Articular chondrocyte of knee joint (primary cell): Measurements from ENCODE around the gene ZNF85. TPM values are rescaled to one million over a fixed set of nuclear protein-coding genes. Genes with fewer than 3 reads are reported as not detected.

Source experiments
- total RNA-seq: library from RNA; depleted of rRNA; stranded (reverse); fragments of >200 nt; gene quantifications from 2 replicates; pipeline ENCODE4 v1.2.3, GENCODE V29; 2012

ZNF85 gene
- total RNA-seq, result 7.7 and 9.4 TPM in 2 replicates

GRCh38 chr19:20923077-20923871 lies at the start of gene ZNF85:
Gene ZNF85, plus strand, starts transcription at chr19:20923251. Its CDS starts 150 bp downstream, at chr19:20923401.

Other genes starting within 250 kb of the ZNF85 start
- gene ZNF66, start 146.9 kb upstream of the ZNF85 start, total RNA-seq, result 4.2 and 4.6 TPM in 2 replicates
- 9.4 and 16.0 TPM in 2 replicates for gene ZNF430, start 97.4 kb downstream of the ZNF85 start, total RNA-seq
- 3.8 and 9.1 TPM in 2 replicates for gene ZNF714, start 159.0 kb downstream of the ZNF85 start, total RNA-seq
- 6.0 and 9.8 TPM in 2 replicates for gene ZNF431, start 218.8 kb downstream of the ZNF85 start, total RNA-seq